HG02884 (cell line): ENCODE measurements around the gene CXCL3.

ENCODE experiments used
- ATAC-seq: cut with Tn5 transposase; IDR thresholded peaks from one replicate; pipeline ENCODE4 v1.9.1; 2021; ENCODE audit warnings: mild to moderate bottlenecking, moderate library complexity; ENCODE audit not compliant: unreplicated experiment

CXCL3 gene

DNA sequence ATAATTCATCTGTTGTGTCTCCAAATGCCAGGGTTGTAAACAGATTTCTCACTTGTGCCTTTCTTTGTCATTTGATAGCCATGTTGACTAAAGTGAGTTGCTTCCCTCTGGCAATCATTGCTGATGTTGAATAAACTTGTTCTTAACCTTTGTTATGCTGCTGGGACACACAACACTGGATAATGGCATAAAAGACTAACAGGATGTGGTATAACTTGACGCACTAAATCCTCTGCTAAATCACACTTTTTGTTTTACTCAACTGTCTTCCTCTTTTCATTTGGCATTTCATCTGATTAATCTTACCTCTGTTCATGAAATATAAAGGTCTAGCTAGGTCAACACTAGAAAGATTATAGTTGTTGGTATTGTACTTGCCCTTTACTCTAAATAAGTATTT lies 22.4 kb downstream of the CXCL3 start:
- ATAC-seq = no peak

DNA sequence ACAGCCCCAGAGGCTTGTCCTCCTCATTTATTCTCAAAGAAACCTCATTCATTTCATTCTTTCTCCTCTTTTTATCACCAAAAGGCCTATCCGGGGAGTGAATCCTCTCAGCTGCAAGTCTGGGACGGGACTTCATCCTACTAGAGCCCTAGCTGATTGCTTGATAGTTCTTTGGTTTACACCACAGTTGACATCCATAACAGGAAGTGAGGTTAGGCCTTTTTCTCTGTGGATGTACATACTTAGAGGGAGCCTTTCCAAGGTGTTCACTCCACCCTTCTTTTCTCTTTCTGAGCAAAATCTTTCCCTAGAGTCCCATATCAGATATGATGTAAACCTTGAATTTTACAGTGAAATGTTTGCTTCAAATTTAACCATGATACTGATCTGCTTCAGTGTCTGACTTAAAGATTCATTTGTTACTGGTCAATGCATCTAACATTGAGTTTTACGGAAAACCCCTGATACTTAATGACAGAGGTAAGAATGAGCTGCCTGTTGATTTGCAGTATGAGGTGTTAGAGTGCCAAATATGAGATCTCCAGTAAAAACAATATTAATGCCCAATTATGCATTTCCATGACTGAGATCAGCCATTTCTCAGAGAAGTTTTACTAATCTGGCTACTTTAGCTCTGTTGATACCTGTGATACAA lies 23.2 kb downstream of the CXCL3 start:
- no peak for ATAC-seq

DNA sequence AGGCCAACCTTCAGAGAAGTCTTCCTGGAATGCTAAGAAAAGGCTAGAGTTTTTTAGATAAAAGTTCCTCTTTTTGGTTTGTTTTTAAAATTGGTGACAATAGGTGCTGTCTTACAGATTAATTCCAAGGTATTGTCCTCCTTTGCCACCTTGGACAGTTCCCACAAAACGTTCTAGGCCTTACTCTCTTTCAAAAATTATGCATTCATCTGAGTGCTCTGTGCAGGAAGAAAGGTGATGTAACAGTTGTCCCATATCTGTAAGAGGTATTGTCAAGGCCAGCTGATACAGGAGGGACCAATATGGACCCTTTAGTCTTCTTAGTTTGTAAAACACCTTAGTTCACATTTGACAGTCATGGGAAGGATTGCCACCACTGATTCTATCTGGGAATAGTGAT lies 24.2 kb downstream of the CXCL3 start:
- no peak for ATAC-seq

DNA sequence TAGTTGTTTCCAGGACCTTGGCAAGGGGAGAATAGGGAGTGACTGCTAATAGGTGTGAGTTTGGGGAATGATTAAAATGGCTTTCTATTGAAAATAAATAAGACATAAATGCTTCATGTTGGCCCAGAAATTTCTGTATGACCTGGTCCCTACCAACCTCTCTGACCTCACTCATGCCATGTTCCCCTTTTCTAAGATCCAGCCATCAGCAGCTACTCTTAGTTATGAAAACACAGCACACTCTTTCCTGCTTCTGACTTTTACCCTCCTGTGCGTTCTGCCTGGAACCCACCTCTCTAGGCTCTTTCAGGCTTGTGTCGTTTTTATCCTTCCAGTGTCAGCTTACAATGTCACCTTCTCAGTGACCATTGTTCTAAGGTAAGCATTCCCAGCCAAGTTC lies 25.2 kb downstream of the CXCL3 start:
- no peak for ATAC-seq

DNA sequence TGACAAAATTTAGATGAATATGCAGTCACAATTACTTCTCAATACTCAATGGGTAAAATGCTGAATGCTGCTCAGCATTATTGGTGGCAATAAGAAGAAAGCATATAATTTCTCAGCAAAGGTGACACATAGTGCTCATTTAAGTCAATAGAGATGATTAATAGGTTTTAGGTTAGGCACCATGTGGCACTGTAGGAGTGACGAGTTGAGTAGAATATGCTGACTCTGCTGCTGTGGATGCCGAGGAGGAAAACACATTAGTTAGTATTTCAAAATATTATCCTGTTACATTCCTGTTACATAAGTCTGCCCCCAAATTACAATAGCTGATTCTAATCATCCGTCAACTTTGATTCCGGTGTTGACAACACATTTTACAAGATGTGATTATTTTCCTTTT lies 26.4 kb downstream of the CXCL3 start:
- no peak for ATAC-seq

DNA sequence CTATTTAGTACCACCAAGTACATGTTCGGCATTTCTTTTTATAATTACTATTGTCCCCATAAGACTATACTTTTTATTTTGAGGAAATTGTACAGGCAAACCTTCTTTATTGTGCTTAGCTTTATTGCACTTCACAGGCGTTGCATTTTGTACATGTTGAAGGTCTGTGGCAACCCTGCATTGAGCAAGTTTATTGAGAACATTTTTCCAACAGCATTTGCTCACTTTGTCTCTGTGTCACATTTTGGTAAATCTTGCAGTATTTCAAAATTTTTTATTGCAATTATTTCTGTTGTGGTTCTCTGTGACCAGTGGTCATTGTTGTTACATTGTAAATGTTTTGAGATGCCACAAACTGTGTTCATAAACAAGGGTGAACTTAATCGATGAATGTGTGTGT lies 29.2 kb downstream of the CXCL3 start:
- ATAC-seq = no peak

DNA sequence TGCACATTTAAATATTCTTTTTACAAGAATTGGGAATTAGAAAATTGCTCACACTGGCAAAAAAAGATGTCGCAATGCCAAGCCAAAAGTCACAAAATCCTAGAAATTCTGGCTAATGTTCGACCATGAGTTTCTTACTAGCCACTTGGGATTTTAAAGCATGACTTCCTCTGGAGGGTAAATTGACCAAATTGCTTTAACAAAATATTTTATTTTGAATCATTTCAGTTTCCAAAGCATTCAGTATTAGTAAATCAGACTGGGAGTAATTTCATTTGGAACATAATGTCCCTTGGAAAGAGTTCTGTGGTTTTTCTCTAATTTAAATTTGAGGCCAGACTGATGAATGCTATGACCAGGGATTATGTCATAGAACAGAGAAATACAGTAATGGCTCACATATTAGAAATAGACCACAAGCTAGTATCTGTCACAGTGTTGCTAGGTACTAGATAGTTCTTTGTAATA lies 32.4 kb downstream of the CXCL3 start:
- no peak for ATAC-seq

DNA sequence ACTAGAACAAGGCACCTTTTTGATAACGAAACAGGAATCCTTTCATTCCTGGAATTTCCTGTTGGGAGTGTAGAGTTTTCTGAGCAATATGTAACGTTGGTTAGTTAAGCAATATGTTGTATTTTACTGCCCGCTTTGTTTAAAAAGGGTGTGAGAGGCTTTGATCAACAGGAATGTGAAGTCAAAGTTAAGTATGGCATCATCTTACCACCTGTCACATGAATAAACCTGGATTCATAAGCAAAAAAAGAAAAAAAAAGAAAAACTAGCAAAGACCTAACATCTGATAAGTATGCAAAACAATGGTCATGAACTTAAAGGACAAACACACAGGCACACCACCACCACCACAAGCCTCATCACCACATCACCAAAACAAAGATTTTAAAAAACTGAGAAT lies 33.0 kb downstream of the CXCL3 start:
- no peak for ATAC-seq

DNA sequence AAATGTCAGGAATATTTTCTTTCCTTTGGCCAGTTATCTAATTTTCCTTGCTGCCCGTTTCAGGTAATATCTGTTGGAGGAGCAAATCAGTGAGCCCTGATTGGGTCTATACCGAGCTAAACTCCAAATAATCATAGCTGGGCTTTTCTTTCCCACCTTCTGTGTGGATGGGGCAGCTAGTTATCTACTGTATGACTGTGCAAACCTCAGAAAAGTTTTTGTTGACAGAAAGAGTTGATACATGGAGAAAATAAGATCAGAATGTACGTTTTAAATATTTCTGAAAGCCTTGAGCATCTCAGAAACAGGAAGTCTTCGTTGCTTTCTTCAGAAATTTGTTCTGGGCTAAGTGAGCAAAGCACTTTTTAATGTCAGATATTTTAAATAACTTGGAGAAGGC lies 33.8 kb downstream of the CXCL3 start:
- no peak for ATAC-seq

DNA sequence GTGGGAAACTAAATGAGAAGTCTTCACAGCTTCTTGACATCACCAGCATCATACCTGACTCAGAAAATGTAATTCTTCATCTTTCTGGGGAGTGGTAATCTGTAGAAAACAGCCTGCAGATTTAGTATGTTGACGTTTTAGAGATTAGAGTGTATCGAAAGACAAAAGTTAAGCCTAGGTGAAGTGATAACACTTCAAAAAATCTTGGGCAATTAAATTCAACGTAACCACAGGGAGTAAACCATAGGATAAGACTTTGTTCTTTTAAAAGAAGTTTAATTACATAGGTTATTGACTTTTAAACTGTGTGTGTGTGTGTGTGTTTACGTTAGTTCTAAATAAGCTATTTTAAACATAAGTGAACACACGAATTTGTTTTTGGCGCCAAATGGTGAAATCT lies 38.2 kb downstream of the CXCL3 start:
- ATAC-seq = no peak

DNA sequence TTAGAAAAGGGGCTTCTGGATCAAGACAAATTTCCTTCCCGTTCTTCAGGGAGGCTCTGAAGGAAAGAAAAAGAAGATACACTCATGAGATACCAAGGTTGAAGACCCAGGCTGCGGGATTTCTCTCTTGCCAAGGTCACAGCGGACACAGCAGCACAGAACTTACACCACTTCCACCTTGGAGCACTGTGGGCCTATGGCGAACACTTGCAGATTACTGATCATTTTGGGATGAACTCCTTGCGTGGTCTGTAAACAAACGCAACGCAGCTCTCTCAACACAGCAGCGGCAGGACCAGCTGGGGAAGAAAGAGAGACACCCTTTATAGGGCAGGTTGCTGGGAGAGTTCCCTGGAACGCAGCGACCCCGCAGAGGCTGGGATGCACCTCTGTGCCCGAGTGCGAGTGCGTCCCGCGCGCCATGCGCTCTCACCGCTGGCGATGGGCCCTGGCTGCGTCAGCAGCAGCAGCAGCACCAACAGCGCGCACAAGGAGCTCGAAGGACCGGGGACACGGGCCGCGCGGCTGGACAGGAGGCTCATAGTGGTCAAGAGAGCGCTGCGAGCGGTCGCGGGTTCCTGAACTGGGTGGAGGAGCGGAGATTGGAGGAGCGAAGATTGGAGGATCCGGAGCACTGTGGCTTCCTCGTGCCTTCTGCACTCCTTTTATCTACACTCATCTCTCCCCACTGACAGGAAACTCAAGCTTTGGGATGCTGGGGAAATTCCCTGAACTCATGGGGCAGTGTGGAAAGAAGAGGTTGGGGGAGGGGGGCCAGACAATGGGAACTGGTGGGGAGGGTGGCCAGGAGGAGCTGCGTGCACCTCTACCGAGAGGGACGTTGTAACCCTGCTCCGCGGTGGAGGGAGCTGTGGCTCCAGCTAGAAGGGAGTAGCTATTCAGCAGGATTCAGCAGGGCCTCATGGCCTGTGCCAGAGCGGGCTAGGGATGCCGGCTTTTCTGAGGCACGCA lies 40.2 kb downstream of the CXCL3 start, which contains the start of gene CXCL5:
Gene CXCL5 (minus strand): TSS at position 638 of the 972 bp plus-strand sequence. CDS start 96 bp downstream, at position 542.
- ATAC-seq = no peak

DNA sequence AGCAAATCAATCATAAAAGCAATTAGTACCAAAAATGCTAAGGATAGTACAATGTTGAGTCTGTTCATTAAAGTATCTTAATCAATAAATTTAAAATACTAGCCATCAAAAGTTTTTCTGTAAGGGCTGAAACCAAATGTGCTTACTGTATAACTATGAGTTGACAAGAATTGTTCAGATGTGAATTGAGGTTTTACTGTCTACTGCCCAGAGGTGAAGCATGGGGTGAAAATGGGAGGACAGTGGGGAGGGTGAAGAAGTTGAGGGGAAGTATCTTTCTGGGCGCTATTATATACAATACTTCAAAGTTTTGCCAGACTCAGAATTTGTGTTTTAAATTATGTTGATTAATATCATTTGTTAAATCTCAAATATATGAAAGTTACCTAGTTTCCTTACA lies 46.4 kb downstream of the CXCL3 start:
- ATAC-seq = no peak

DNA sequence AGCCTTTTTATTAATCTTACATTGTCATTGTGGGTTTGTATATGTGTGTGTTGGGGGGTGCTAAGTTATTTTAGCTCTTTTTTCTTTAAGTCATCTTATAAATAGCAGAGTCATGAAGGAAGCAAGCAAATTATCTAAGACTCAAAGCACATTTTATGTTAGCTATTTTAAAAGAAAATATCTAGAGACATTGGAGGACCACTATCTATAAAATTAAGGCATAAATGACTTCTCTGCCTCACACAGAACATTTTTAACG lies 46.8 kb downstream of the CXCL3 start:
- no peak for ATAC-seq

DNA sequence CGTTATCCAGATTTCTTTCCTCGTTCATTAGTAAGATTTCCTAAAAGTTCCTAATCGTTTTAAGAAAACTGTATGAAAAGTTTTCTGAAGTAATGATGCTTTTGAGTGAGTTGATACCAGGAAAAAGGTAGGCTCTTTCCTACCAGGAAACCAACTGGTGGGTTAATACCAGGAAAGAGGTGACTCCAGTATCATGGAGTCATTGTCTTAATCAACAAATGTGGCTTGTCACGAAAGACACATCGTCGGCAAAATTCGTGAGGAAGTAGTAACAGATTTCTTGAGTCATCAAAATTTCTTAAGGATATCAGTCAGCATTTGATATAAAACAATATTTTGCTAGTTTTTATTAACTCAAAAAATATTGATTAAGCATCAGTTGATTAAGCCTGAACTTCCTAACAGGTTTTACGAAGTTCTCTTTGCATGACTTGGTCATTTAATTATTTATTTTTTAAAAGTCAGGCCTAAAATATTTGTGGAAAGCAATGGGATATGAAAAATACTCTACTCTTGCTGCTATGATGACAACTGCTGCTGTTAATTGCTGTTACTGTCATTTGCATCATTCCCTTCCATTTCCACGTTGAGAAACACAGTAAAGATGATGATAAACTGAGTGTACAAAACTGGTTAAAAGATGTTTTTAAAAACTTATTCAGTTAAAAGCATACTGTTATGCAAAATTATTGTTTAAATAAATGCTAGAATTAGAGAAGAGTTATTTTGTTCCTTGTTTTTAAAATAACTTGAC lies 47.3 kb downstream of the CXCL3 start:
- ATAC-seq = no peak

DNA sequence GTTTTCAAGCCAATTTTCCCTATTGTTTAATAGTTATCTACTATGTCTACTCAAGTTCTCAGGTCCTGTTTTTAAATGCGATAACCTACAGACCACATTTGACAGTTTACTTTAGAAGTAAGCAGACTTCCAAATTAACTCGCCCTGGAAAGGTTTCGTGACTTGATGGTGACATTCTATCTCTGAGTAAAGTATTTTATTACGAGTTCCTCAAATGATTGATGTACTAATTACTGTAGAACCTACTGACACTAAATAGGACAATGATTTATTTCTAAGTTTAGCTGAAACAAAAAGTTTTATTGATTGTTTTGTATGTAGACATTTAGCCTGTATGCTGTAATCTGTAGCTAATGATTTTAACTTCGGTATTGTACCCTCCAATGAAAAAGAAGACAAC lies 48.6 kb downstream of the CXCL3 start:
- ATAC-seq = no peak

DNA sequence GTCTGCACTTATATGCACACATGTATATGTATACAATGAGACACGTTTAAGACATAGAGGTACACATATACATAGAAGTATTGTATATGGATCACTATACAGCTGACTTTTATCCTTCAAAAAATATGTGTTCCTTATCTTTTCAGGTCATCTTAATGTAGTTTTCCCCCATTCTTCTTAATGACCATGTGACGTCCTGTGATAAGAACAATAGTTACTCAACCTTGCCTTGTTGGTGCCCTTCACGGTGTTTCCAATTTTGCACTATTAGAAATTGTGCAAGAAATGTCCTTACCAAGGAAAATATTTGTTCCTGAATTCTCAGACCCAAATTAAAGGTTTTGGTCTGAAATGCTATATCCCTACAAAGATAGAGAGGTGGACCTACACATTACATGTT lies 49.5 kb downstream of the CXCL3 start:
- no peak for ATAC-seq

DNA sequence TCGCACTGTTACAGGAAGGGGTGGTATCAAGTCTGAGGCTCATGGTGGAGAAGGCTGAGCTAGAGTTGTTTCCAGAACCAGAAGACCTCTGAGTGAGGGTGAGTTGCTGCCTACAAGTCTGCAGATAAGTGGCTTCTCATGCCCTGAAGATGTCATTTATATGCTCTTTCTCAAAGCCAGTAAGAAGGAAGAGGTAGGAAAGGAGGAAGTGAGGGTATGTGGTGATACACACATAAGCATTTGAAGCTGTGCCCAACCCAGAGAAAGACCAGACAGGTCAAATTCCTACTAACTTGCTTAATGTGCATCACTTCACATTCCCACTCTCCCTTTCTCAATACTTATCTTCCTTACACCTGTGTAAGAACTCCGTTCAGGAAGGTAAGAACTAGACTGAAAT lies 50.4 kb downstream of the CXCL3 start, which contains the start of gene PPBP:
Gene PPBP (minus strand): TSS at position 130 of the 400 bp plus-strand sequence. CDS start 87 bp downstream, at position 43.
- no peak for ATAC-seq
